ENCODE data around the gene GPR22.

DNA sequence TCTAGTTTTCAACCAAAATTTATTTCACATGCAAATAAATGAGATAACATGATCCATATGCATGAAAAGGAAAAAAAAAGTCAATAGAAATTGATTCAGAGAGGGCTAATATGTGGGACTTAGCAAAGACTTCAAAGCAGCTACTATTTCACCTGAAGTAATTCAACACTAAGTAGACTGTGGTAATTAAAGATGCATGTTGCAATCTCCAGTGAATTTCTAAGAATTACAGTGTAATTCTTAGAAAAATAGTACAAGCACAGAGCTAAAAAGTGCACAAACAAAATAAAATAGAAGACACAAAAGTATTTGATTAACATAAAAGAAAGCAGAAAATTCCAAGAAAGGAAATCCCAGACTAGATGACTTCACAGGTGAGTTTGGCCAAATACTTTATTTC lies 25.7 kb downstream of the GPR22 start:
- TF ChIP-seq, protein P1, sequence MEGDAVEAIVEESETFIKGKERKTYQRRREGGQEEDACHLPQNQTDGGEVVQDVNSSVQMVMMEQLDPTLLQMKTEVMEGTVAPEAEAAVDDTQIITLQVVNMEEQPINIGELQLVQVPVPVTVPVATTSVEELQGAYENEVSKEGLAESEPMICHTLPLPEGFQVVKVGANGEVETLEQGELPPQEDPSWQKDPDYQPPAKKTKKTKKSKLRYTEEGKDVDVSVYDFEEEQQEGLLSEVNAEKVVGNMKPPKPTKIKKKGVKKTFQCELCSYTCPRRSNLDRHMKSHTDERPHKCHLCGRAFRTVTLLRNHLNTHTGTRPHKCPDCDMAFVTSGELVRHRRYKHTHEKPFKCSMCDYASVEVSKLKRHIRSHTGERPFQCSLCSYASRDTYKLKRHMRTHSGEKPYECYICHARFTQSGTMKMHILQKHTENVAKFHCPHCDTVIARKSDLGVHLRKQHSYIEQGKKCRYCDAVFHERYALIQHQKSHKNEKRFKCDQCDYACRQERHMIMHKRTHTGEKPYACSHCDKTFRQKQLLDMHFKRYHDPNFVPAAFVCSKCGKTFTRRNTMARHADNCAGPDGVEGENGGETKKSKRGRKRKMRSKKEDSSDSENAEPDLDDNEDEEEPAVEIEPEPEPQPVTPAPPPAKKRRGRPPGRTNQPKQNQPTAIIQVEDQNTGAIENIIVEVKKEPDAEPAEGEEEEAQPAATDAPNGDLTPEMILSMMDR (IDR thresholded peaks at IDR 0.05) = no peak
- TF ChIP-seq POLR2A (IDR thresholded peaks at IDR 0.05) = no peak

Data from testis (tissue), 2 donors.